T-helper 17 cell (primary cell): ENCODE data around the gene DCDC1. TPM values are rescaled to one million over a fixed set of nuclear protein-coding genes. Genes with fewer than 3 reads are reported as not detected.

Experiments
- ATAC-seq: fragments of 150-1000 bp; cut with Tn5 transposase; 2 replicates; pipeline ENCODE4 v1.10.0; 2021; ENCODE audit warnings: mild to moderate bottlenecking, moderate library complexity
- DNase-seq, 3 donors: peaks; one replicate each; pipeline versions ENCODE4 v3.0.0 to v3.0.0-alpha.2; 2020 to 2021
- H3K9me3 ChIP-seq: one replicate; pipeline ENCODE4 v1.7.0; 2013; ENCODE audit warnings: low read length, mild to moderate bottlenecking; ENCODE audit not compliant: control insufficient read depth, poor library complexity, severe bottlenecking
- H3K27ac Mint-ChIP-seq: one replicate; pipeline ENCODE4 v1.8.0; 2022; ENCODE audit warnings: mild to moderate bottlenecking, moderate library complexity, mixed read lengths
- H3K27me3 Mint-ChIP-seq: one replicate; pipeline ENCODE4 v1.8.0; 2022; ENCODE audit warnings: mixed read lengths
- H3K36me3 Mint-ChIP-seq: one replicate; pipeline ENCODE4 v1.8.0; 2022; ENCODE audit warnings: low read depth, mixed read lengths
- H3K4me1 Mint-ChIP-seq: one replicate; pipeline ENCODE4 v1.8.0; 2022; ENCODE audit warnings: mild to moderate bottlenecking, mixed read lengths
- H3K4me3 Mint-ChIP-seq: one replicate; pipeline ENCODE4 v1.8.0; 2022; ENCODE audit warnings: mild to moderate bottlenecking, moderate library complexity, mixed read lengths
- total RNA-seq, 4 donors: library from RNA in 2 of 4; stranded (reverse) in 2 of 4; gene quantifications; one replicate each; pipeline ENCODE4 v1.2.3 and lab custom pipeline; 2022 to 2026

DCDC1 gene
- total RNA-seq, 2 donors from 2014 or later: 0.21 to 0.45 TPM

DNA sequence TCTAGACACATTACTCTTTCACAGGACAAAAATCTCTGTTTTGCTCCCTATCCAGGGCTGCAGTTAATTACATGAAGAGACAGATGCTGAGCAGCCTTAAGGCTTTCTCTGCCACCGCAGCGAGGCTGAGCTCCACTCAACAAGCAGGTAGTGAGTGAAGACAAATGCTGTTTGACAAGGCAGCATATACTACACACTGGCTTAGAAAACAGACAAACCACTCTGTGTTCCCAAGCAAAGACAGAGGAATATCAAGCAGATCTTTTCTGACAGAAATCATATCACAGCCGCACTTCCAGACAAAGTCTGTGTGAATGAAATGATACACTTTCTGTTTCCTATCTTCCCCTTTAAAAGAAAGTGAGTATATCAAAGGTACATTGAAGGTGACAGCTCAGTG lies 368.1 kb downstream of the DCDC1 start:
- no peaks in the 10 kb centered on the region for H3K27me3 Mint-ChIP-seq
- no peak overlapping the region for H3K4me3 Mint-ChIP-seq
- DNase-seq (no peak), ATAC-seq (no peak)
- H3K4me1 Mint-ChIP-seq: no peaks in the 10 kb centered on the region
- no peaks in the 10 kb centered on the region for H3K36me3 Mint-ChIP-seq
- H3K9me3 ChIP-seq: no peaks in the 10 kb centered on the region
- no peak overlapping the region for H3K27ac Mint-ChIP-seq

DNA sequence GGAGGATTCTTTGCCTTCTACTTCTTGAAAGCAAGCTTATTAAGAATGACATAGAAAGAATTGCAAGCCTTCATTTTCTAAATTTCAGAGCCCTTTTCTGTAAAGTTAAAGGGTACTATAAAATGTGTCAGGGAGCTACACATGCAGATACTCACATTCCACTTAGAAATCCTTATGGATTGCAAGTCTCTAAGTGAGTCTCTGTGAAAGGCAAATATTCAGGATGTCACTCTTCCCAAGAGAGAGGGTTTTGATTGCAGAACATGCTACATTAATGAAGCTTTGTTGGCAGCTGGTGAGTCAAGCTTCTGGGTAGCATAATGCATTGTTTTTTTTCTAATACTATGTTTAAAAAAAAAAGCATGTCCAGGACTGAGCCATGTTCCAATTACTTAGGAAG lies 369.2 kb downstream of the DCDC1 start:
- no peak overlapping the region for H3K27ac Mint-ChIP-seq
- ATAC-seq: no peak
- no peak for DNase-seq
- H3K4me3 Mint-ChIP-seq: no peak overlapping the region
- no peaks in the 10 kb centered on the region for H3K9me3 ChIP-seq
- no peaks in the 10 kb centered on the region for H3K4me1 Mint-ChIP-seq
- no peaks in the 10 kb centered on the region for H3K27me3 Mint-ChIP-seq
- no peaks in the 10 kb centered on the region for H3K36me3 Mint-ChIP-seq

DNA sequence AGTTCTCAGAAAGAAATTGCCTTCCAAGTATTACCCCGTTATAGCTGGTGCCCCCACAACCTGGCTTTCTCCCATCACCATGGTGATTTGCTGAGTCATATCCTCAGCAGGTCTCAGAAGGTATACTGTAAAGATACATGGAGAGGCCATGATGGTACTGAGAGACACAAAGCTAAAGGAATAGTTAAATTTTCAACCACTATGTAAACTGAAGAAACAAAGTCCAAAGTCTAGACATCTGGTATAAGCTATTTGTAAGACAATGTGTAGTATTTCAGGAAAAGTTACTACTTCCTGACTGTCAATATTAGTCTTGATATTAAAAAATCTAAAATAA lies 377.1 kb downstream of the DCDC1 start:
- no peak overlapping the region for H3K27ac Mint-ChIP-seq
- no peaks in the 10 kb centered on the region for H3K36me3 Mint-ChIP-seq
- DNase-seq (no peak), ATAC-seq (no peak)
- H3K9me3 ChIP-seq: no peaks in the 10 kb centered on the region
- no peak overlapping the region for H3K4me3 Mint-ChIP-seq
- no peaks in the 10 kb centered on the region for H3K27me3 Mint-ChIP-seq
- no peaks in the 10 kb centered on the region for H3K4me1 Mint-ChIP-seq

DNA sequence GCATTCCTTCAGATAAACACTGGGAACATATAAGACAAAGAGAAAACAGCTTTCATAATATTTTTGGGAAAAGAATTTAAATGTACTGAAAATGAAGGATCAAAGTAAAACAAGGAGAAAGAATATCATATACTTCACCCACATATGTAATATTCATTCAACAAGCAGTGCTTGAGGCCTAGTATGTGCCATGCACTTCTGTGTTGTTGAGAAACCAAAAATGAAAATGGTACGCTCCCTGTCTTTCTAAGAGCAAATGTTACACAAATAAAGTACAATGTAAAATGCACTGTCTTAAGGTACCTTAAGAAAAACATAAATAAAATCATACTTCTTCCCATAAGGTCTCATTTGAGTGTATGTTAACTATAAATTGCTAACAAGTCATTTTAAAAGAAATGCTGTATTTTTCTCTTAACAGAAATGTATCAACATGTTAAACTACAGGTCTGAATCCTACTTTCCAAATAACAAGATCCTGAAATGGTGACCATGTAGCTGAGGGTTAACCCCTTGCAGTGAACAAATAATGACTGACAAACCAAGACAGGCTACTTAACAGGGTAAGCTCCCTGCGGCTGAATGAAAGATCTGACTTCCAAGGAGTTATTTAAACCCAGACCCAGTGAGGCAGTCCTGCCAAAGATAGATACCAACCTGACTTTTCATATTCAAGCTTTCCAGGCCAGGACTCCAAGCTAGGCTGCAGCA lies 377.6 kb downstream of the DCDC1 start:
- H3K4me1 Mint-ChIP-seq: no peaks in the 10 kb centered on the region
- no peaks in the 10 kb centered on the region for H3K36me3 Mint-ChIP-seq
- ATAC-seq: no peak
- H3K4me3 Mint-ChIP-seq: no peak overlapping the region
- H3K27me3 Mint-ChIP-seq: no peaks in the 10 kb centered on the region
- no peak for DNase-seq
- H3K9me3 ChIP-seq: no peaks in the 10 kb centered on the region
- no peak overlapping the region for H3K27ac Mint-ChIP-seq

DNA sequence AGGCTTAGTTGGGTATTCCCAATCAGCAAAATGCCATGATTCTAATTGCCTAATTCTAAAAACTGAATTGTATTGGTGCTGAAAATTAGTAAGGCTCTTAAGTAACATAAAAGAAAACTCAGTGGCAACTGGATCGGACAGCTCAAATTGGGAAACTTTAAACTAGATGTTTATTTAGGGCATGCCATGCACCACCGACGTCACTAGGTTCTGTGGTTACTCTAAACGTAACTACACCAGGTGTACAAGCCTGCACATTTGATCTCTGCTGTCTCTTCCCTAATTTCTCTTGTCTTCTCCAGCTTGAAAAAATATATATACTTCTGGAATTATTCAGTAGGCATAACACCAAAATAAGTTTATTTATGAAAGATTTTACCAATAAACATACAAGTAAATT lies 378.2 kb downstream of the DCDC1 start:
- ATAC-seq: no peak
- no peak for DNase-seq
- no peaks in the 10 kb centered on the region for H3K36me3 Mint-ChIP-seq
- H3K4me1 Mint-ChIP-seq: no peaks in the 10 kb centered on the region
- H3K9me3 ChIP-seq: no peaks in the 10 kb centered on the region
- no peak overlapping the region for H3K27ac Mint-ChIP-seq
- no peaks in the 10 kb centered on the region for H3K27me3 Mint-ChIP-seq
- H3K4me3 Mint-ChIP-seq: no peak overlapping the region

DNA sequence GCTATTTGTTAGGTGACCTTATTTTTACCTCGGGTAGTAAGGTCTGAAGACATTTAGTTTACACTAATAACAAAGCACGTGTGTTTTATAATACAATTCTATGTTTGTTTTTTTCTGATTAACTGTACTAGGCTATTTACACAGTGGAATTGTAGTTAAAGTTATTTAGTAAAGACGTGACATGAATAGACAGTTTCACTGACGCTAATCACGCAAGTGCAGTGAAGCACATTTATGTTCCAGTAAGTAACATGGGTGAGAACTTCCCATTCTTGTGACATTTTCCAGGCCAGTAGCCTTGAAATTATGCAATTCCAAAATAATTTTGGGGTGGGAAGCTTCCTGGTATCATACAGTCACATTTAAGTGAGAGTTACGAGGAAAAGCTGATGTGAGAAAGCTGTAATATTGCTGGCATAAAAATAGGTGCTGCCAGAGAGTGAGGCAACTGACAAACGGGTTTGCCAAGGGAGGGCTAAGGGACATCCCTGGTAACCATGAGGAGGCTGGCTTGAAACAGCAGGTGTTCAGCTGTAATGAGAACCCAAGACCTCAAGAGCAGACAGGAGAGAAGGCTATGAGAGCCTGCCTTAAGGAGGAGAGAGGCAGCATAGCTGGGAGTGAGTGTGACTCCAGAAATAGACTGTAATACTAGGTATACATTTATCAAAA lies 378.8 kb downstream of the DCDC1 start:
- ATAC-seq: no peak
- Mint-ChIP-seq H3K27me3 (no peaks in the 10 kb centered on the region), H3K4me1 (no peaks in the 10 kb centered on the region), H3K27ac (no peak overlapping the region), H3K4me3 (no peak overlapping the region), H3K36me3 (no peaks in the 10 kb centered on the region)
- DNase-seq: no peak
- H3K9me3 ChIP-seq: no peaks in the 10 kb centered on the region

DNA sequence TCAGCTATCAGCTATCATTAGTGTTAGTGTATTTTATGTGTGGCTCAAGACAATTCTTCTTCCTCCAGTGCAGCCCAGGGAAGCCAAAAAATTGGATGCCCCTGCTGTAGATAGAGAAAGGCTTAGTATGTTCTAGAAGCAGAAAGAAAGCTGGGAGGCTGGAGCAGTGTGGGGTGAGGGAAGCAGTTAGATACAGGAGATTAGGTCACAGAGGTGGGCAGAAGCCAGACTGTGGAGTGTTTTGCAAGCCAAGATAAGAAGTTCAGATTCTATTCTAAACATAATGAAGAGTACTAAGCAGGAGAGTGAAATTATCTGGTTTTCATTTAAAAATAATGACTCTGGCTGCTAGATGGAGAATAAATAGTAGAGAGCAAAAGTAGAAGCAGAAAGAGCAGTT lies 381.7 kb downstream of the DCDC1 start:
- no peak overlapping the region for H3K27ac Mint-ChIP-seq
- no peaks in the 10 kb centered on the region for H3K4me1 Mint-ChIP-seq
- H3K9me3 ChIP-seq: no peaks in the 10 kb centered on the region
- H3K36me3 Mint-ChIP-seq: no peaks in the 10 kb centered on the region
- ATAC-seq (no peak), DNase-seq (no peak)
- H3K27me3 Mint-ChIP-seq: no peaks in the 10 kb centered on the region
- H3K4me3 Mint-ChIP-seq: no peak overlapping the region

DNA sequence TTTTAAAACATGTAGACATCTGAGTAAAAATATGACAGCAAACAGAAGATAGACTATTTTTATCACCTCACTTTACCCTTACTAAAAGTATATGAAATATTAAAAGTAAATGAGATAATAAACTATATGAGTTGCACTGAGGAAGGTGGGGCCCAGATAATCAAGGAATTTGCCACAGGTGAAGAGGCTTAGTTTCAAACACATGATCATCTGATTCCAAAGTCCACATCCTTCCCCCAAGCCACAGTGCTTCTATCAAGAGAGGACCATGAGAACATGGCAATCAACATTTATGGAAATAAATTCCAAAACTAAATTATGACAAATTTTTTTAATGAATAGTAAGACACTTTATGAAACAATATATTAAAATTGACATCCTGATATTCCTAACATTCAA lies 384.0 kb downstream of the DCDC1 start:
- DNase-seq (no peak), ATAC-seq (no peak)
- Mint-ChIP-seq H3K36me3 (no peaks in the 10 kb centered on the region), H3K4me1 (no peaks in the 10 kb centered on the region), H3K27me3 (peaks cover 4% of the 10 kb centered on the region), H3K4me3 (no peak overlapping the region), H3K27ac (no peak overlapping the region)
- no peaks in the 10 kb centered on the region for H3K9me3 ChIP-seq

DNA sequence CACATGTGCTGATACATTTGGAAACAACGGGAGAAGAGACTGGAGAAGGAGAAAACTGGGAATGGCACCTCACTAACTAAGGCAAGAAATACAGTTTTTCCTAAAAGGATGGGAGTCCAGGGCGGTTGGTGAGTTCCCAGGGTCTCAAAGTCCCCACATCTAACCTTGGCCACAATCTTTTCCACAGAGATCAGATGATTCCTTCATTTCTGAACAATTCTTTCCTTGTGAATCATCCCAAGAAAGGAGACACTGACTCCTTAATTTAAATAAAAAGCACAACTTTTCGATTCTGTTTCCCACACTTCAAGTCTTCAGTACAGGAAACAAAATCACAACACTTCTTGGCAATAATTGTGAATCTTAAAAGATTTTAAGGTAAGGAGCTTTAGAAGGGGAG lies 384.7 kb downstream of the DCDC1 start:
- no peaks in the 10 kb centered on the region for H3K36me3 Mint-ChIP-seq
- no peak for ATAC-seq
- no peak overlapping the region for H3K27ac Mint-ChIP-seq
- no peaks in the 10 kb centered on the region for H3K4me1 Mint-ChIP-seq
- H3K9me3 ChIP-seq: no peaks in the 10 kb centered on the region
- no peak for DNase-seq
- H3K4me3 Mint-ChIP-seq: no peak overlapping the region
- H3K27me3 Mint-ChIP-seq: peaks cover 4% of the 10 kb centered on the region

DNA sequence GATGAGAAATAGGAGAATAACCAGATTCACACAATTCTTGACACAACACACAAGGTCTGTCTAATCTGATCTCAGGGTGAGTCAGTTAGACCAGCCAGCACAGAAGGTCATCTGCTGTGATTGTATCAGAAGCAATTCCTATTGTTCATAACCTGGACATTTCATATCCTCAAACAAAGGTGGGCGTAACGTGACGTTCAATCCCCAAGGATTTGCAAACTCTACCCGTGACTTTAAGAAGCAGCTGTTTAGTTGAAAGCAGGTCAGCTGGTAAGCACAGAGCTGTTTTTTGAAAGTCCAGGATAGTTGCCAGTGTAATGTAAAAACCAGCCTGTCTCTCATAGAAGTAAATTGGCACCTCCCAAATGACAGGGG lies 385.1 kb downstream of the DCDC1 start:
- DNase-seq (no peak), ATAC-seq (no peak)
- H3K4me3 Mint-ChIP-seq: no peak overlapping the region
- H3K36me3 Mint-ChIP-seq: no peaks in the 10 kb centered on the region
- no peaks in the 10 kb centered on the region for H3K4me1 Mint-ChIP-seq
- no peaks in the 10 kb centered on the region for H3K9me3 ChIP-seq
- H3K27me3 Mint-ChIP-seq: peaks cover 4% of the 10 kb centered on the region
- H3K27ac Mint-ChIP-seq: no peak overlapping the region

DNA sequence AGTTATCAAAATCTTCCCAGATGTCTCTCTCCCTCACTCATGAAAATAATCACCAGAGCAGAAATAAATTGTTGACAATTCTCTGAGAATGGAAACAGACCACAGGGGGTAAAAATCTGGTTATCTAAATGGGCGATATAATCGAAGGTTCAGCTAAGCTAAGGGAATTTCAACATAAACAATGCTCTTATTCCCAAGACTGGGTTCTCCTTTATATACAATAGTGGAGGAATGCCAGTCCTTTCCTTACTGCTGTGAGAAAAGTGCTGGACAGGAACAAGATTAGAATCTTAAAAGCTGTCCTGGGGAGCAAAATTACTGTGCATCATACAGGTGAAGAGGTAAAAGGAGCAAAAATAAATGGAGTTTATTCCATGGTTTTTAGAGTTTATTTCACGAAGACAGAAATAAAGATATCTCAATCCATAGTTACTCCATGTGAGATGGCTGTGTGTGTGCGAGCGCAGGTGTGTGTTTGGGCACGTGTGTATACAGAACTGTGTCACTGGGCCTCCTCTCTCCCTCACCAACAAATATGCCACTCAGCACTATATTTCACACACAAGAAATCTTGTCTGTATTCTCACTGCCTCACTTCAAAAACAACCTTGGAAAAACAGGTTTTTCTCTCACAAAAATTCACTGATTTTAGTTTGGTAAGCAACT lies 385.6 kb downstream of the DCDC1 start:
- Mint-ChIP-seq H3K36me3 (no peaks in the 10 kb centered on the region), H3K4me3 (no peak overlapping the region), H3K27ac (no peak overlapping the region), H3K4me1 (no peaks in the 10 kb centered on the region), H3K27me3 (peaks cover 4% of the 10 kb centered on the region)
- no peak for DNase-seq
- ATAC-seq: no peak
- no peaks in the 10 kb centered on the region for H3K9me3 ChIP-seq

DNA sequence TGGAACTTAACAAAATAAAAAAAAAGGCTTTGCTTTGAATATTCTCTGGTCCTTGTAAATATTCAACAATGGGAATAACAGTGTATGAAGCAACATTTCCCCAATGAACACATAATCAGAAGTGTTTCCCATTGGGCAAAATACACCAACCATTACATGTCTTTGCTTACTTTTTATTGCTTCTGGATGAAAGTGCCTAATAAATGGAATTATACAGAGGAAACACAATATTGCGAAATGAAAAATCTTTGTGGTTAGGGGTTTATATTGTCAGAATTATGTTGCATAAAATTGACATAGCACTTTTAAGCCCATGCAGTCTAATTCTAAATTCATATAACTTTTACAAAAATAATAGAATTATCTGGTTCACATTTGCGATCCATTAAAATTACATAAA lies 386.4 kb downstream of the DCDC1 start:
- no peaks in the 10 kb centered on the region for H3K9me3 ChIP-seq
- Mint-ChIP-seq H3K4me1 (no peaks in the 10 kb centered on the region), H3K36me3 (no peaks in the 10 kb centered on the region), H3K4me3 (no peak overlapping the region), H3K27ac (no peak overlapping the region), H3K27me3 (peaks cover 4% of the 10 kb centered on the region)
- DNase-seq (no peak), ATAC-seq (no peak)

DNA sequence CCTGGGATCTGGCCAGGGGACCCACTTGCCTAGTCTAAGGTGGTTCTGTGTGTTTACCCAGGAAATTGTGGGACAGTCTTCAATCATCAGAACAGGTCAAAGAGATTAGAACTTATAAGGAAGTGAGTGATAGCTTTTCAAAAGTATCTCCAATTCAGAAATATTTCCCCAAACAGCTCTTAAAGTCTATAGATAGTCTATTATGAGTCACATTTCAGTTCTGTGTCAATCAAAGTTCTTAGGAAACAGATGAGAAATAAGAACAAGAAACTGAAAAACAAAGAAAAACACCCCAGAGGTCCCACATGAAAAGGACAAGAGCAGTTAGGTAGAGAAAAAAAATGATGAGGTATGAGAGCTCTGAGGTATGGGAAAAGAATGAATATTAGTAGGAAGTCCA lies 402.0 kb downstream of the DCDC1 start:
- no peaks in the 10 kb centered on the region for H3K9me3 ChIP-seq
- no peaks in the 10 kb centered on the region for H3K36me3 Mint-ChIP-seq
- ATAC-seq (no peak), DNase-seq (no peak)
- H3K4me1 Mint-ChIP-seq: no peaks in the 10 kb centered on the region
- H3K4me3 Mint-ChIP-seq: no peak overlapping the region
- H3K27ac Mint-ChIP-seq: no peak overlapping the region
- no peaks in the 10 kb centered on the region for H3K27me3 Mint-ChIP-seq
